GM23338 (cell line): Measurements from ENCODE around the gene RIMS4. TPM values are rescaled to one million over a fixed set of nuclear protein-coding genes. Genes with fewer than 3 reads are reported as not detected.

ENCODE experiments used
- ATAC-seq: fragments of 200-7000 bp; cut with Tn5 transposase; 3 replicates; pipeline ENCODE4 v1.9.1; 2020
- DNase-seq: peaks from one replicate; pipeline ENCODE4 v3.0.0-alpha.2; 2015; ENCODE audit warnings: low spot score
- H2AFZ ChIP-seq: fragments of 200-600 bp; sonication (generic); 2 replicates; pipeline ENCODE4 v1.8.0; 2016; ENCODE audit warnings: antibody characterized with exemption, mild to moderate bottlenecking, moderate library complexity
- H3F3A ChIP-seq: fragments of 200-600 bp; sonication (generic); replicated peaks from 2 replicates; pipeline ENCODE4 v1.8.0; 2017; ENCODE audit warnings: antibody characterized with exemption, mixed run types, low read depth
- H3K27ac ChIP-seq: fragments of 200-600 bp; sonication (generic); 2 replicates; pipeline ENCODE4 v1.6.1; 2016; ENCODE audit warnings: low read depth
- H3K27me3 ChIP-seq: fragments of 200-600 bp; sonication (generic); 2 replicates; pipeline ENCODE4 v1.8.0; 2016; ENCODE audit warnings: mild to moderate bottlenecking, mixed run types, moderate library complexity; ENCODE audit not compliant: insufficient read depth
- H3K36me3 ChIP-seq: fragments of 200-600 bp; sonication (generic); 2 replicates; pipeline ENCODE4 v1.8.0; 2016; ENCODE audit warnings: mild to moderate bottlenecking; ENCODE audit not compliant: insufficient read depth
- H3K4me1 ChIP-seq: fragments of 200-600 bp; sonication (generic); 2 replicates; pipeline ENCODE4 v1.8.0; 2016; ENCODE audit warnings: mild to moderate bottlenecking, moderate library complexity; ENCODE audit not compliant: insufficient read depth
- H3K4me2 ChIP-seq: fragments of 200-600 bp; sonication (generic); 2 replicates; pipeline ENCODE4 v1.7.1; 2017; ENCODE audit warnings: mixed run types
- H3K4me3 ChIP-seq: fragments of 200-600 bp; sonication (generic); 2 replicates; pipeline ENCODE4 v1.6.1; 2016; ENCODE audit warnings: mixed run types
- H3K79me2 ChIP-seq: fragments of 200-600 bp; sonication (generic); replicated peaks from 2 replicates; pipeline ENCODE4 v1.8.0; 2017; ENCODE audit warnings: mild to moderate bottlenecking; ENCODE audit not compliant: insufficient read depth
- H3K9me2 ChIP-seq: fragments of 200-600 bp; sonication (generic); 2 replicates; pipeline ENCODE4 v1.8.0; 2017; ENCODE audit not compliant: insufficient read depth
- H4K20me1 ChIP-seq: fragments of 200-600 bp; sonication (generic); replicated peaks from 2 replicates; pipeline ENCODE4 v1.8.0; 2017; ENCODE audit warnings: mild to moderate bottlenecking; ENCODE audit not compliant: insufficient read depth
- H3K27ac Mint-ChIP-seq: 2 replicates; pipeline ENCODE4 v1.8.0; 2020; ENCODE audit warnings: inconsistent platforms, mild to moderate bottlenecking, moderate library complexity, mixed read lengths
- H3K27me3 Mint-ChIP-seq: 3 replicates; pipeline ENCODE4 v1.8.0; 2022; ENCODE audit warnings: low read depth, mild to moderate bottlenecking, moderate library complexity, mixed read lengths, inconsistent platforms; ENCODE audit not compliant: insufficient read depth, poor library complexity
- H3K36me3 Mint-ChIP-seq: 3 replicates; pipeline ENCODE4 v1.8.0; 2021; ENCODE audit warnings: low read depth, mild to moderate bottlenecking, inconsistent platforms, moderate library complexity, mixed read lengths
- H3K4me1 Mint-ChIP-seq: 3 replicates; pipeline ENCODE4 v1.8.0; 2020; ENCODE audit warnings: mild to moderate bottlenecking, inconsistent platforms, mixed read lengths
- H3K4me3 Mint-ChIP-seq: 3 replicates; pipeline ENCODE4 v1.8.0; 2021; ENCODE audit warnings: moderate library complexity, mild to moderate bottlenecking, inconsistent platforms, mixed read lengths
- H3K9me3 Mint-ChIP-seq: 3 replicates; pipeline ENCODE4 v1.8.0; 2020; ENCODE audit warnings: moderate library complexity, mild to moderate bottlenecking, inconsistent platforms, mixed read lengths
- CTCF ChIP-seq, 2 experiments: fragments of 200-600 bp in 1 of 2; sonication (generic) in 1 of 2; conservative IDR thresholded peaks; 2 replicates each; pipeline versions ENCODE4 v1.5.1 to v1.6.1; 2016 to 2017; ENCODE audit warnings: antibody characterized with exemption in 2 of 2, low read depth in 2 of 2, mild to moderate bottlenecking in 2 of 2, moderate library complexity in 1 of 2
- EZH2 ChIP-seq: fragments of 200-600 bp; sonication (generic); IDR thresholded peaks from one replicate; pipeline ENCODE4 v1.8.0; 2017; ENCODE audit warnings: antibody characterized with exemption, mild to moderate bottlenecking, low read depth; ENCODE audit not compliant: unreplicated experiment
- EZH2phosphoT487 ChIP-seq: fragments of 200-600 bp; sonication (generic); IDR thresholded peaks from one replicate; pipeline ENCODE4 v1.8.1; 2018; ENCODE audit warnings: antibody characterized with exemption; ENCODE audit not compliant: unreplicated experiment
- NANOG ChIP-seq: IDR thresholded peaks from 2 replicates; pipeline ENCODE4 v1.6.1; 2016; ENCODE audit warnings: antibody characterized with exemption, borderline replicate concordance
- POLR2AphosphoS5 ChIP-seq: IDR thresholded peaks from 2 replicates; pipeline ENCODE4 v1.6.1; 2016; ENCODE audit warnings: antibody characterized with exemption, low read depth
- REST ChIP-seq: IDR thresholded peaks from one replicate; pipeline ENCODE4 v1.6.1; 2018; ENCODE audit warnings: antibody characterized with exemption; ENCODE audit not compliant: unreplicated experiment
- STAT1 ChIP-seq: IDR thresholded peaks from one replicate; pipeline ENCODE4 v1.6.1; 2016; ENCODE audit warnings: antibody characterized with exemption; ENCODE audit not compliant: unreplicated experiment
- ZNF114 ChIP-seq: fragments of 250-450 bp; sonication (Bioruptor Pico); IDR thresholded peaks from 2 replicates; pipeline ENCODE4 v1.5.0; 2020; ENCODE audit warnings: mild to moderate bottlenecking, moderate library complexity
- ZNF331 ChIP-seq: fragments of 250-450 bp; sonication (Bioruptor Pico); IDR thresholded peaks from 2 replicates; pipeline ENCODE4 v1.5.0; 2020; ENCODE audit warnings: low read depth, mild to moderate bottlenecking, moderate library complexity
- polyA plus RNA-seq: library from polyadenylated mRNA; unstranded; fragments of >200 nt; fragmentation: Nextera tagmentation; extraction: Ambion mirVana; gene quantifications from 2 replicates; pipeline ENCODE4 v1.2.1, GENCODE V29; 2016
- total RNA-seq: library from RNA; depleted of rRNA; stranded (reverse); fragments of >200 nt; shearing (Covaris generic); gene quantifications from 2 replicates; pipeline ENCODE4 v1.2.3, GENCODE V29; 2014

Gene RIMS4
- total and polyA plus RNA-seq, 2 experiments from 2014 or later, result 3.5 to 39.7 TPM

- TF ChIP-seq REST (no peak), EZH2 (no peak), NANOG (no peak), ZNF114 (no peak), POLR2AphosphoS5 (no peak), ZNF331 (CRISPR knock-in tag) (no peak), CTCF (conservative IDR thresholded peaks at IDR 0.05; ENCODE audit: low read depth in 2 of 2) (no peak), STAT1 (no peak)
Measured at GRCh38 chr20:44720621-44720996, 89.7 kb downstream of the RIMS4 start (continued).

GRCh38 chr20:44719841-44720240 lies 90.5 kb downstream of the RIMS4 start:
- Histone ChIP-seq H3K79me2 (no peaks in the 10 kb centered on the region), H3K4me2 (no peak overlapping the region), H2AFZ (no peak overlapping the region), H3F3A (no peaks in the 10 kb centered on the region), H4K20me1 (no peaks in the 10 kb centered on the region), H3K4me1 (no peaks in the 10 kb centered on the region), H3K27me3 (no peaks in the 10 kb centered on the region), H3K36me3 (no peaks in the 10 kb centered on the region), H3K27ac (no peak overlapping the region), H3K4me3 (no peak overlapping the region), H3K9me2 (no peaks in the 10 kb centered on the region)
- Mint-ChIP-seq H3K27me3 (peaks cover 9% of the 10 kb centered on the region), H3K9me3 (no peaks in the 10 kb centered on the region), H3K4me3 (no peak overlapping the region), H3K27ac (no peak overlapping the region), H3K4me1 (peaks cover 4% of the 10 kb centered on the region; the same call in 2 of the 3 replicates), H3K36me3 (no peaks in the 10 kb centered on the region)
- ATAC-seq, result no peak
- DNase-seq, result no peak
- no peak for TF ChIP-seq REST
- no peak for TF ChIP-seq ZNF331 (CRISPR knock-in tag)
- no peak for TF ChIP-seq EZH2phosphoT487
- no peak for TF ChIP-seq STAT1
- no peak for TF ChIP-seq CTCF (conservative IDR thresholded peaks at IDR 0.05; ENCODE audit: low read depth in 2 of 2)
- TF ChIP-seq POLR2AphosphoS5, result no peak
- no peak for TF ChIP-seq NANOG
